H1 (cell line): ENCODE results near the gene SENP7. TPM values are rescaled to one million over a fixed set of nuclear protein-coding genes. Genes with fewer than 3 reads are reported as not detected.

Experiments
- CEBPB ChIP-seq: IDR thresholded peaks from 2 replicates; pipeline ENCODE4 v1.6.1; 2012; ENCODE audit warnings: low read depth, low read length
- CHD2 ChIP-seq: IDR thresholded peaks from 2 replicates; pipeline ENCODE4 v1.6.1; 2012; ENCODE audit warnings: low read length, improper control_type of control experiment
- CTBP2 ChIP-seq: IDR thresholded peaks from 2 replicates; pipeline ENCODE4 v1.7.0; 2011; ENCODE audit warnings: borderline replicate concordance, mild to moderate bottlenecking, moderate library complexity, mixed read lengths, low read length; ENCODE audit not compliant: insufficient read depth, insufficient read length
- SP1 ChIP-seq: IDR thresholded peaks from 2 replicates; pipeline ENCODE4 v1.6.1; 2011; ENCODE audit warnings: low read depth, low read length
- TAF1 ChIP-seq: IDR thresholded peaks from 2 replicates; pipeline ENCODE4 v1.6.1; 2011; ENCODE audit warnings: mild to moderate bottlenecking, low read depth, low read length
- TEAD4 ChIP-seq: IDR thresholded peaks from 2 replicates; pipeline ENCODE4 v1.6.1; 2012; ENCODE audit warnings: low read depth, low read length, inconsistent platforms, mixed read lengths
- YY1 ChIP-seq: IDR thresholded peaks from 2 replicates; pipeline ENCODE4 v1.6.1; 2011; ENCODE audit warnings: low read depth, mild to moderate bottlenecking, low read length
- polyA plus RNA-seq, 7 experiments: library from polyadenylated mRNA; depleted of rRNA in 3 of 7; stranded (reverse) in 5 of 7; unstranded in 2 of 7; fragments of >200 nt in 5 of 7; fragments of 200-250 nt in 2 of 7; gene quantifications; 1 replicate in 5 of 7; 2 replicates in 1 of 7; 4 replicates in 1 of 7; pipeline versions ENCODE4 v1.2.1 to v1.2.3, GENCODE V29; 2011 to 2013; ENCODE audit warnings: missing spikeins in 2 of 7, mixed read lengths in 2 of 7
- total RNA-seq: library from RNA; stranded (reverse); fragmentation: NEBNext Ultra II Directional; extraction: Animal tissue kit (Norgen Biotek cat#: 25700); gene quantifications from 2 replicates; pipeline ENCODE4 v1.2.1, GENCODE V29; 2021
- TF ChIP-seq, protein P1 (sequence below): fragments of 300-600 bp; sonication (generic); IDR thresholded peaks from 2 replicates; pipeline ENCODE4 v1.7.1; 2012; ENCODE audit warnings: low read length, moderate library complexity, mild to moderate bottlenecking, inconsistent platforms; ENCODE audit not compliant: insufficient replicate concordance
- TF ChIP-seq, protein P2 (sequence below): IDR thresholded peaks from 2 replicates; pipeline ENCODE4 v1.6.1; 2012; ENCODE audit warnings: low read length, inconsistent platforms

SENP7 gene
- total and polyA plus RNA-seq, 2 of the 8 experiments (the other 6 are each of a cell fraction or from before 2014, with no cell fraction given): 2.8 to 7.8 TPM

DNA sequence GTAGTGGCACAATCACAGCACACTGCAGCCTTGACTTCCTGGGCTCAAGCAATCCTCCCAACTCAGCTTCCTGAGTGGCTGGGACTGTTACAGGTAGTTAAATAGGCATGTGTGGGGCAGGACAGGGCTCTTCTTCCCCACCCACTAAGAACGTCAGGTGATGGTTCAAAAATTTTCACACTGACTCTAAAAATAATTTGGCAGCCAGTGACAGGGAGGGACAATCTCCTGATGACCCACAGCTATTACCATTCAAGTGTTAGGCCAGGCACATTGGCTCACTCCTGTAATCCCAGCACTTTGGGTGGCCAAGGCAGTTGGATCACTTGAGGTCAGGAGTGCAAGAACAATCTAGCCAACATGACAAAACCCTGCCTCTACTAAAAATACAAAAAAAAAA, 36.5 kb upstream of the SENP7 start (continued):
- TF ChIP-seq, protein P1, sequence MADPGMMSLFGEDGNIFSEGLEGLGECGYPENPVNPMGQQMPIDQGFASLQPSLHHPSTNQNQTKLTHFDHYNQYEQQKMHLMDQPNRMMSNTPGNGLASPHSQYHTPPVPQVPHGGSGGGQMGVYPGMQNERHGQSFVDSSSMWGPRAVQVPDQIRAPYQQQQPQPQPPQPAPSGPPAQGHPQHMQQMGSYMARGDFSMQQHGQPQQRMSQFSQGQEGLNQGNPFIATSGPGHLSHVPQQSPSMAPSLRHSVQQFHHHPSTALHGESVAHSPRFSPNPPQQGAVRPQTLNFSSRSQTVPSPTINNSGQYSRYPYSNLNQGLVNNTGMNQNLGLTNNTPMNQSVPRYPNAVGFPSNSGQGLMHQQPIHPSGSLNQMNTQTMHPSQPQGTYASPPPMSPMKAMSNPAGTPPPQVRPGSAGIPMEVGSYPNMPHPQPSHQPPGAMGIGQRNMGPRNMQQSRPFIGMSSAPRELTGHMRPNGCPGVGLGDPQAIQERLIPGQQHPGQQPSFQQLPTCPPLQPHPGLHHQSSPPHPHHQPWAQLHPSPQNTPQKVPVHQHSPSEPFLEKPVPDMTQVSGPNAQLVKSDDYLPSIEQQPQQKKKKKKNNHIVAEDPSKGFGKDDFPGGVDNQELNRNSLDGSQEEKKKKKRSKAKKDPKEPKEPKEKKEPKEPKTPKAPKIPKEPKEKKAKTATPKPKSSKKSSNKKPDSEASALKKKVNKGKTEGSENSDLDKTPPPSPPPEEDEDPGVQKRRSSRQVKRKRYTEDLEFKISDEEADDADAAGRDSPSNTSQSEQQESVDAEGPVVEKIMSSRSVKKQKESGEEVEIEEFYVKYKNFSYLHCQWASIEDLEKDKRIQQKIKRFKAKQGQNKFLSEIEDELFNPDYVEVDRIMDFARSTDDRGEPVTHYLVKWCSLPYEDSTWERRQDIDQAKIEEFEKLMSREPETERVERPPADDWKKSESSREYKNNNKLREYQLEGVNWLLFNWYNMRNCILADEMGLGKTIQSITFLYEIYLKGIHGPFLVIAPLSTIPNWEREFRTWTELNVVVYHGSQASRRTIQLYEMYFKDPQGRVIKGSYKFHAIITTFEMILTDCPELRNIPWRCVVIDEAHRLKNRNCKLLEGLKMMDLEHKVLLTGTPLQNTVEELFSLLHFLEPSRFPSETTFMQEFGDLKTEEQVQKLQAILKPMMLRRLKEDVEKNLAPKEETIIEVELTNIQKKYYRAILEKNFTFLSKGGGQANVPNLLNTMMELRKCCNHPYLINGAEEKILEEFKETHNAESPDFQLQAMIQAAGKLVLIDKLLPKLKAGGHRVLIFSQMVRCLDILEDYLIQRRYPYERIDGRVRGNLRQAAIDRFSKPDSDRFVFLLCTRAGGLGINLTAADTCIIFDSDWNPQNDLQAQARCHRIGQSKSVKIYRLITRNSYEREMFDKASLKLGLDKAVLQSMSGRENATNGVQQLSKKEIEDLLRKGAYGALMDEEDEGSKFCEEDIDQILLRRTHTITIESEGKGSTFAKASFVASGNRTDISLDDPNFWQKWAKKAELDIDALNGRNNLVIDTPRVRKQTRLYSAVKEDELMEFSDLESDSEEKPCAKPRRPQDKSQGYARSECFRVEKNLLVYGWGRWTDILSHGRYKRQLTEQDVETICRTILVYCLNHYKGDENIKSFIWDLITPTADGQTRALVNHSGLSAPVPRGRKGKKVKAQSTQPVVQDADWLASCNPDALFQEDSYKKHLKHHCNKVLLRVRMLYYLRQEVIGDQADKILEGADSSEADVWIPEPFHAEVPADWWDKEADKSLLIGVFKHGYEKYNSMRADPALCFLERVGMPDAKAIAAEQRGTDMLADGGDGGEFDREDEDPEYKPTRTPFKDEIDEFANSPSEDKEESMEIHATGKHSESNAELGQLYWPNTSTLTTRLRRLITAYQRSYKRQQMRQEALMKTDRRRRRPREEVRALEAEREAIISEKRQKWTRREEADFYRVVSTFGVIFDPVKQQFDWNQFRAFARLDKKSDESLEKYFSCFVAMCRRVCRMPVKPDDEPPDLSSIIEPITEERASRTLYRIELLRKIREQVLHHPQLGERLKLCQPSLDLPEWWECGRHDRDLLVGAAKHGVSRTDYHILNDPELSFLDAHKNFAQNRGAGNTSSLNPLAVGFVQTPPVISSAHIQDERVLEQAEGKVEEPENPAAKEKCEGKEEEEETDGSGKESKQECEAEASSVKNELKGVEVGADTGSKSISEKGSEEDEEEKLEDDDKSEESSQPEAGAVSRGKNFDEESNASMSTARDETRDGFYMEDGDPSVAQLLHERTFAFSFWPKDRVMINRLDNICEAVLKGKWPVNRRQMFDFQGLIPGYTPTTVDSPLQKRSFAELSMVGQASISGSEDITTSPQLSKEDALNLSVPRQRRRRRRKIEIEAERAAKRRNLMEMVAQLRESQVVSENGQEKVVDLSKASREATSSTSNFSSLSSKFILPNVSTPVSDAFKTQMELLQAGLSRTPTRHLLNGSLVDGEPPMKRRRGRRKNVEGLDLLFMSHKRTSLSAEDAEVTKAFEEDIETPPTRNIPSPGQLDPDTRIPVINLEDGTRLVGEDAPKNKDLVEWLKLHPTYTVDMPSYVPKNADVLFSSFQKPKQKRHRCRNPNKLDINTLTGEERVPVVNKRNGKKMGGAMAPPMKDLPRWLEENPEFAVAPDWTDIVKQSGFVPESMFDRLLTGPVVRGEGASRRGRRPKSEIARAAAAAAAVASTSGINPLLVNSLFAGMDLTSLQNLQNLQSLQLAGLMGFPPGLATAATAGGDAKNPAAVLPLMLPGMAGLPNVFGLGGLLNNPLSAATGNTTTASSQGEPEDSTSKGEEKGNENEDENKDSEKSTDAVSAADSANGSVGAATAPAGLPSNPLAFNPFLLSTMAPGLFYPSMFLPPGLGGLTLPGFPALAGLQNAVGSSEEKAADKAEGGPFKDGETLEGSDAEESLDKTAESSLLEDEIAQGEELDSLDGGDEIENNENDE: no peak
- TF ChIP-seq CEBPB (no peak), CTBP2 (no peak), YY1 (no peak), SP1 (no peak), TEAD4 (no peak), CHD2 (no peak), TAF1 (no peak)
- TF ChIP-seq, protein P2, sequence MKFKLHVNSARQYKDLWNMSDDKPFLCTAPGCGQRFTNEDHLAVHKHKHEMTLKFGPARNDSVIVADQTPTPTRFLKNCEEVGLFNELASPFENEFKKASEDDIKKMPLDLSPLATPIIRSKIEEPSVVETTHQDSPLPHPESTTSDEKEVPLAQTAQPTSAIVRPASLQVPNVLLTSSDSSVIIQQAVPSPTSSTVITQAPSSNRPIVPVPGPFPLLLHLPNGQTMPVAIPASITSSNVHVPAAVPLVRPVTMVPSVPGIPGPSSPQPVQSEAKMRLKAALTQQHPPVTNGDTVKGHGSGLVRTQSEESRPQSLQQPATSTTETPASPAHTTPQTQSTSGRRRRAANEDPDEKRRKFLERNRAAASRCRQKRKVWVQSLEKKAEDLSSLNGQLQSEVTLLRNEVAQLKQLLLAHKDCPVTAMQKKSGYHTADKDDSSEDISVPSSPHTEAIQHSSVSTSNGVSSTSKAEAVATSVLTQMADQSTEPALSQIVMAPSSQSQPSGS: no peak
